Skin of body (tissue), 2 donors: ENCODE data around the gene STRN3. TPM values are rescaled to one million over a fixed set of nuclear protein-coding genes. Genes with fewer than 3 reads are reported as not detected.
"Not testable (repeated sequence)": the region's sequence is repeated elsewhere in the genome, so short reads cannot be mapped to it uniquely, and the experiment has no call there.

ENCODE experiments used
- DNase-seq: peaks from one replicate; lab custom pipeline; 2025; lab: John Stamatoyannopoulos, UW
- total RNA-seq: library from RNA; depleted of rRNA; stranded (reverse); fragments of >200 nt; gene quantifications from one replicate; pipeline ENCODE4 v1.2.3, GENCODE V29; 2014

Gene STRN3
- total RNA-seq, 1 donor from 2014 or later: 60.6 TPM

DNA sequence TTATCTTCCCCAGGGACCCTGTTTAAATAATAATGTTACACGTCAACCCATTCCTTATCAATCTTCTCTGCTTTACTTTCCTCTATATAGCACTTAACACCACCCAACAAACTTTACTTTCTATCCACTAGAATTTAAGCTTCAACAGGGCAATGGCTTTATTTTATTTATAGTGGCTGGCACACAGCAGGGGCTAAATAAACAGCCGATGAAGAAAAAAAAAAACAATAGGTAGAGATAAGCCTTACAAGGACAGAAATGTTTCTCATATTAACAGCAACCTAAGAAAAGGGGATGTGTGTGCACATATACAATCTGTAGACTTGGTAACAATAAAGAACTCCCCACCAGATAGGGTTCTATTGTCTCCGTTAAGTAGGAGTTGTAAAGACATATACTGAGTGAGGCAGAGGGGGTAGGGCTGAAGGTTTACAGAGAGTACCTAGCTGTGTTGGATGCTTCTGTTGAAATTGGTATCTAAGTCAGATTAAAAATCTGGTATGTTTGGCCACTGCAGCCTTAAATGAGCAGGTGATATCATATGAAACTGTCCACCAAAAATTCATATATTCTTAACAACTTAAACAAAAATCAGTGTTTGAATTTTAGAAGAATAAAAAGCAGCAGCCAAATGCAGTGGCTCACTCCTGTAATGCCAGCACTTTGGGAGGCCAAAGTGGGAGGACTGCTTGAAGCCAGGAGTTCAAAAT, 25.4 kb downstream of the STRN3 start:
- DNase-seq: no peak

DNA sequence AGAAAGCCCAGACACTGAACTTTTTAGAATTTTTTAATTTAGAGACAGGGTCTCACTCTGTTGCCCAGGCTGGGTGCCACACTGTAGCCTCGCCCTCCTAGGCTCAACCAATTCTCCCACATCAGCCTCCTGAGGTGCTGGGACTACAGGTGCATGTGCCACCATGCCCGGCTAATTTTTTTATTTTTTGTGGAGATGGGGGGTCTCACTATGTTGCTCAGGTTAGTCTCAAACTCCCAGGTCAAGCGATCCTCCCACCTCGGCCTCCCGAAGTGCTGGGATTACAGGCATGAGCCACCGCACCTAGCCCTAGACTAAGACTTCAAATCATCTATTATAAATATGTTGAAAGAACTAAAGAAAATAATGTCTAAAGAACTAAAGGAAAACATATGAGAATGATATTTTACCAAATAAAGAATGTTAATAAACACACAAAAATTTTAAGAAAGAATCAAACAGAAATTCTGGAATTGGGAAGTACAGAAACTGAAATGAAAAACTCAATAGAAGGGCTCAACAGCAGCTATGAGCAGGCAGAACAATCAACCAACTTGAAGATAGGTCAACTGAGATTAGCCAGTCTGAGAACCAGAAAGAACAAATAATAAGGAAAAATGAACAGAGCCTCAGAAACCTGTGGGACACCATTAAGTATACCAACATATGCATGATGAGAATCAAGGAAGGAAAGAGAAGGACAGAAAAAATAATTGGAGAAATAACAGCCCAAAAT, 27.0 kb downstream of the STRN3 start:
- no peak for DNase-seq

DNA sequence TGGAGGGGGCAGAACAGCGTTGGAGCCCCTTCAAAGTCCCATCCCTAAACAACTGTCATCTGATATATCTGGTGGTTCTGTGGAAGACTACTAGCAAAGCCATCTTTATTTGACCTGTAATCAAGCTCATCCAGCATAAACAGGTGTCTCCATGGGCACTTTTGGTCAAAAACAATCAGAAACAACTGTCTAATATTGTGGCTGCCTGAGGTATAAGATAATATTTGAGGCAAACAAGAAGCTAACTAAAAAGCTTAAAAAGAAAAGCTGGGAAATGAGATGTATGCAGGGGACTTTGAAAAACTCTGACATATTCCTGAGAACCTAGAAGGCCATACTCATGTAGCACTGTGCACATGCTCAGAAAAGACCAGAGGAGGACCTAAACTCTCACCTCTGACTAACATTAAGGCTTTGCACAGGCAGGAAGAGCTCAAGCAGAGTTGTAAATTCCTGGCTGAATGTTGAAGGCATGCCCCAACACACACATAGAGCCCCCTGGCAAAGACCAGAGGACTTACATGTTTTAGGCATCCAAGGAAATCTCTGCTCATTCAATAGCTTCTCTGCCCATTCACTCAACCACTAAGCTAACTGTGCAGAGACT, 28.0 kb downstream of the STRN3 start:
- DNase-seq: no peak

DNA sequence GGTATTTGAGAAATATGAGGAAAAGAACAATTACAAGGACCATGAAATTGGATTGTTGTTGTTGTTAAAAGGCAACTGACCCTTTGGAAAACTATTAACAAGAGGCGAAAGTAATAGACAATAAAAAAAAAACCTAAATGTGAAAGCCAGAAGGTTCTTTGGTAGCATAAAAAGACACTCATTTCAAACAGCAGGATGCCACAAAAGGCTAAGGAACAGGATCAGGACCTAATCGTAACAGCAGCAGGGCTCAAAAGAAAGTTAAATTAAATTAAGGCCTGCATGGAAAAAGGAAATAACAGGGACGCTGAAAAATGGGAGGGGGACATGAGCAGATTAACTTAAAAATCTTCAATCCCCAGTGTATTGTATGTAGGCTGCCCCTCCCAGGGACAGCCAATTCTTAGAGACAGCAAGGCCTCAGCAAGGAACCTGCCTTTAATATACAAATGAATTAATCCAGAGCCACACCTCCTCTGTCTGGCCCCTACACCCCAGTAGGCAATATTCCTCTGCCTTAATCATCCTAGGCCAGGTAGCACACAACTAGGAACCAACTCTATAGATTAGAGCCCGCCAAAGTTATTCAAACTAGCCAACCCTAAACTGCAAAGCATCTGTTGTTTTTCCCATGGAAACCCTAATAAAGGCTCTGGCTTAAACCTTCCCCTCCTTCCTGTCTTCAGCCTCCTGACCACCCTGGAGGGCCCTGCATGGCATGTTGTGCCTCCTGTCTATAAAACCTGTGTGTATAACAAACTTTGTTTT, 29.1 kb downstream of the STRN3 start:
- no peak for DNase-seq

DNA sequence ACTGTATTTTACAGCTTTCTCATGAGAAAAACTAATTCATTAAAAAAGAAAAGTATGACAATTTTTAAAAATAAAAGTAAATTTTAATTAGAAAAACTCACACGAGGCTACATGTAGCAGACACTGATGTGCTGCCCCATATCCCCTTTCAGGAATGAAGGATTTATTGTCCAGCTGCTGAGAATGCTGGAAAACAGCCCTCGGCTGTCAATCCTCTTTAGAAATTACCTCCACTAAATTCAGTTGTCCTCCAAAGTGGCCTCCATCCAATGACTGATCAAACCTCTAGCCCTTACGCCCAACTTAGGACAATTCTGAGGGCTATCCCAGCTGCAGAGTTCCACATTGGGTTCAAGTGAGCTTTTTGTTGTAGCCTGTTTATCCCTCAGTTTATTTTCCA, 30.5 kb downstream of the STRN3 start:
- DNase-seq: no peak

DNA sequence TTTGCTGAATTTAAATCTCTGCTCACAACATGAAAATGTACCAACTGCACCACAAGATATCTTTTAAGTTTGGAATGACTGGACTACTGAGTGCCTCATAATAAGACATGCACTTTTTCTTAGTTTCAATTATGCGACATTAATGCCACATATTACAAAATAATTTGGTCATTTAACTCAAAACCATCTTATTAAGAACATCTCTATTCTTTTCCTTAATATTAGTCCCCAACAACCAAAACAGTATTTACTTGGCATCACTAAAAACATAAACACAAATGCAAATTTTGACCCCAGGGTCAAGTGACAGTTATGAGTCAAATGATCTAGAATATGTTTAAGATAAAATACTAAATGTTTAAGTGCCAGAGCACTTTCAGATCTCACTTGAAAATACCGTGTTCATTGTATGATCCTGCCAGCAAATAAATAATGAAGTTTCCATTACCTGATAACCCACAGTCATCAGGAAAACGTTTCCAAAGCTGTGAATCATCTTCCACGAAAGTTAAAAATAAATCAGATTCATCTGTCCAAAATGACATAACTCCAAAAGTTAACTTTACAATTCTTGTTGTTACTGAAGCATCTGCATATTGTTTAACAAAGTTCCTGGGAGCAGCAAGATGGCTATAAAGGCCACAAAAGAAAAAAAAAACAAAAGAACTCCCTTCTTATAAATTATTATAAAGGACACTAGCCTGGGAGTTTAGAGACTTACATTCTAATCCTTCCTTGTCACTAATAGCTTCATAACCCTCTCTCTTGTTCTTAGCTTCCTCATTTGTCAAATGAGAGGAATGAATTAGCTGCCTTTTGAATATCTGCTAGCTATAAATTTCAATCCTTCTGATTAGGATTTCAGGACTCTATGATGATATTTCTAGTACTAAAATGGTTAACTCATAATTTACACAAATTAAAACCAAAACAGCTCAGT, 31.2 kb downstream of the STRN3 start:
- peak; percentile 69 for DNase-seq

DNA sequence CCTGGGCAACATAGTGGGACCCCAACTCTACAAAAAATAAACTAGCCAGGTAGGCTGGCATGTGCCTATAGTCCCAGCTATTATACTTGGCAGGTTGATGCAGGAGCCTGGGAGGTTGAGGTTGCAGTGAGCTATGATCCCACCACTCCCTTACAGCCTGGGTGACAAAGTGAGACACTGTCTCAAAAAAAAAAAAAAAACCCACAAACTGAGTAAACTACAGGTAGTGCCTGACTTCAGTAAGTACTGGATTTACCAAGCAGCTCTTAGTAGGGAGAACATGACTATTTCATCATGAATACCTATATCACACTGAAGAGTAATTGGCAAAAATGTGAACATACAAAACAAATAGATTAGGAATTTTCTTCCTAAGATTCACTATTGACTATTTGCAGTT, 33.1 kb downstream of the STRN3 start:
- no peak for DNase-seq

DNA sequence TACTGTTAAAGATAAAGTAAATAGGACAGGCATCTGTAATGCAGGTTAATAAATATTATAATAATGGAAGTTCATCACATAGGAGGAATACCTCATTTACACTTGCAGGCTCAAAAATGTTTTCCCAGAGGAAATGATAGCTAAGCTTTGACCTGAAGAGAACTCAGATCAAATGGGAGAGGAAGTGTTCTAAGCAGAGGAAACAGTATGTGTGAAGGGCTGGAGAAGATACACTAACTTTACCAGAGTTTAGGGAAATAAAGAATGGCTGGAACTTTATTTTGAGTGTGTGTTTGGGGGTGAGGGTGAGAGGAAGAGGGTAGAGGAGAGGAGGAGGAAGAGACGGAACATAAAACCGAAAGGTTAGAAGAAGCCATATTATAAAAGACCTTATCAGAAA, 34.8 kb downstream of the STRN3 start:
- DNase-seq: no peak

DNA sequence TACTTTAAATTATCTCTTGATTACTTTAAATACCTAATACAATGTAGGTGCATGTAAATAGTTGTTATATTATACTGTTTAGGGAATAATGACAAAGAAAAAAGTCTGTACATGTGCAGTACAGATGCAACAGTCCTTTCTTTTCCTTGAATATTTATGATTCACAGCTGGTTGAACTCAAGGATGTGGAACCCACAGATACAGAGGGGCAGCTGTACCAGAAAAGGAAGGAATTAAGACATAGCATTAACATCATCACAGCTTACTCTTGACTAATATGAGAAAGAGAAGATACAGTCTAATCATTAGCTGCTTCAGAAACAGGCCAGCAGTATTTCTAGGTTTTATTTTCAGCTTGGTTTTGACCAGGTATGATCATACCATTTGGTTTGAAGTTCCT, 35.4 kb downstream of the STRN3 start:
- DNase-seq: no peak

DNA sequence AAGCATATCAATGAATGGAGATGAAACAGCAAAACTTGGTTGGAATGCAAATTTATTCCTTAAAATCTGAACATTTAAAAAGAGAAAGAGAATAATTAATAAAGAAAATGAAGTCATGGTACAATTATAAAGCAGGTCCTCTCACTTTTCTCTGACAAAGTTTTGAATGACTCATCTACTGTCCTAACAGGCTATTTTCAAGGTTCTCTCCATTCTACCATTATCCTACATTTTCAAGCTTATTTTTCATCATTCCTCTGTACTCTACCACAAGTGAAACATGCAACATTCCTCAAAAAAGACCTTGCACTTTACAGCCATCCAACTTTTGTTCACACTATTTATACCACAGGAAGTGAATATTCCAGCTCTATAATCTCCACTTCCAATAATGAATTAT, 37.7 kb downstream of the STRN3 start:
- DNase-seq: no peak

DNA sequence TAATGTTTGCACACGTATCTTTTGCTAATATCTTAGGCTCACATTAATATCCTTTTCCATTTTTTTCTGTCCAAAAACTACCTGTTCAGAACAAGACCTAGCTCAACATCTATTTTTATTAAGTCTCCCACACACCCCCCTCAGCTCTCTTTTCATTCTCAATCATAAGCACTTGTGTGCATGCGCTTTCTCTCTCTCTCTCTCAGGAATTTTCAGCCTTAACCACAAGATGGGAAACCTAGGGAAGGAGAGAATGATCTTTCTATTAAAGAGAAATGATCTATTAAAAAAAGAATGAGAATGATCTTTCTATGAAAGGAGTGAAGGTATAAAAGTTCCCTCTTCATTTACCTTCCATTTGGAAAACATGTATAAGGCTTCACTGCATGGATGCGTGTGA, 40.4 kb downstream of the STRN3 start:
- no peak for DNase-seq

DNA sequence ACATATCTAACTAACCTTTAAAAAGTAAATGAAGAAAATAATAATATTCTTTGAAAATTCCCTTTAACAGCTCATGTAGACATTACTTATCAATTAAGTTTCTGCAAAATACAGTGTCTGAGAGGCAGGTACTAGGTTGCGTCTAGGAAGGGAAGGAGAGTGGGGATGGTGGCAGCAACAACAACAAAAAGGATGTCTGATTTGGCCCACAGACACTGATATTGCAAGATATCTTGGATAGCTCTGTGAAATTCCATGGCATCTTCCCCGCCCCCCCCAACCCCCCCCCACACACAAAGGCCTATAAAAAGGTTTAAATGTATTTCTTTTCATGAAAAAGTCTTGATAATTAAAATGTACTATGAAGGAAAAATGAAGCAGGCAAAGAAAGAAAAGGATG, 42.3 kb downstream of the STRN3 start:
- no peak for DNase-seq

DNA sequence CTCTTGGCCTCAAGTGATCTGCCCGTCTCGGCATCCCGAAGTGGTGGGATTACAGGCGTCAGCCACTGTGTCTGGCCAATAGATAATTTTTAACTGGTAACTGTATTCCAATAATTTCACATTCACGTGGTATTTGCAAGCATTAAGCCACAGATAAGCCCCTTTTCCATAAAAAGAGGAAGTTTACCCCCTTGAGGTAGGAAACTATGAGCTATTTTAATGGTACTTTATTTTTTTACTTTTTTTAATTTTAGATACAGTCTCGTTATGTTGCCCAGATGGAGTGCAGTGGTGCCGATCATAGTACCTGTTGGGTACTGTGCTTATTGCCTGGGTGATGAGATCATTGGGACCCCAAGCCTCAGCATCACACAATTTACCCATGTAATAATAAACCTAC, 43.6 kb downstream of the STRN3 start:
- DNase-seq: no peak

DNA sequence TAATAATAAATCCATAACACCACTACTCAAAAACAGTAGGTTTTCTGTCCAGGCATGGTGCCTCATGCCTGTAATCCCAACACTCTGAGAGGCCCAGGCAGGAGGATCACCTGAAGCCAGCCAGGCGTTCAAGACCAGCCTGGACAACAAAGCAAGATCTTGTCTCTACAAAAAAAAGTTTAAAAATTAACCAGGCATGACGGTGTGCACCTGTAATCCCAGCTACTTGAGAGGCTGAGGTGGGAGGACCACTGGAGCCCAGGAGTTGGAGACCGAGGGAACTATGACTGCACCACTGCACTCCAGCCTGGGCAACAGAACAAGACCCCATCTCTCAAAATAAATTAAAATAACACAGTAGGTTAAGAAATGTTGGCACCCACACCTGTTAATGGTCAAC, 45.2 kb downstream of the STRN3 start:
- DNase-seq: no peak

DNA sequence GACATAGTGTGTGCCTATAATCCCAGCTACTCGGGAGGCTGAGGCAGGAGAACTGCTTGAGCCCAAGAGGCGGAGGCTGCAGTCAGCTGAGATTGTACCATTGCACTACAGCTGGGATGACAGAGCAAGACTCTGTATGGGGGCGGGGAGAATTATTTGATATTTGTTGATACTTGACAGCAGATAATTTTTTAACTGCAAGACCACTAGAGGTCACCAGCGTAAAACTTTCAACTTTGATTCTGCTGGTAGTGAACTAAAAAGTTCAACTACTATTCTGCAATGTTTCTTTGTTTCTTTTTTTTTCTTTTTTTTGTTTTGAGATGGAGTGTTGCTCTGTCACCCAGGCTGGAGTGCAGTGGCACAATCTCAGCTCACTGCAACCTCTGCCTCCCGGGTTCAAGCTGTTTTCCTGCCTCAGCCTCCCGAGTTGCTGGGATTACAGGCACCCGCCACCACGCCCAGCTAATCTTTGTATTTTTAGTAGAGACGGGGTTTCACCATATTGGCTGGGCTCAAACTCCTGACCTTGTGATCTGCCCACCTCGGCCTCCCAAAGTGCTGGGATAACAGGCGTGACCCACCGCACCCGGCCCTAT, 46.0 kb downstream of the STRN3 start:
- DNase-seq: peak; percentile 54

DNA sequence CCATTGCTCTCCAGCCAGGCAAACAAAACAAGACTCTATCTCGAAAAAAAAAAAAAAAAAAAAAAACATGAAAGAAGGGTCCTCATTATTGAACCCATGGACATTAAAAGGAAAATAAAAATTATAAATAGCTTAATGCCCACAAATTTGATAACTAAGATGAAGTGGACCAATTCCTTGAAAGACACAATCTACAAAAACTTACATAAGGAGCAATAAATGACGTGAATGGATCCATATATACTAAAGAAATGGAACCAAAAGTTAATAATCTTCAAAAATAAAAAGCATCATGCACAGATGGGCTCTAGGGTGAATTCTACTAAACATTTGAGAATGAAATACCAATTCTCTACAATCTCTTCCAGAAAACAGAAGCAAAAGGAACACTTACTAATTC, 48.4 kb downstream of the STRN3 start:
- no peak for DNase-seq

DNA sequence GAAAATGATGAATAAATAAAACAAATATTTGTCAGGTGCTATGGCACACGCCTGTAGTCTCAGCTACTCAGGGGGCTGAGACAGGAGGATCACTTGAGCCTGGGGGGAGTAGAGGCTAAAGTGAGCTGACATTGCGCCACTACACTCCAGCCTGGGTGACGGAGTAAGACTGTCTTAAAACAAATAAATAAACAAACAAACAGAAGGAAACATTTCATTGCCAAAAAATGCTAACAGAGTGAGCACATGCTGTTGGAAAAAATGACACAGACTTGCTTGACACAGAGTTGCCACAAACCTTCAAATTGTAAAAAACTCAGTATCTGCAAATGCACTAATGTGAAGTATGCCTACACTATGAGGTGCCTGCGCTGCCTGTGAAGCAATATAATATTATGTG, 51.6 kb downstream of the STRN3 start:
- DNase-seq: peak; percentile 28

DNA sequence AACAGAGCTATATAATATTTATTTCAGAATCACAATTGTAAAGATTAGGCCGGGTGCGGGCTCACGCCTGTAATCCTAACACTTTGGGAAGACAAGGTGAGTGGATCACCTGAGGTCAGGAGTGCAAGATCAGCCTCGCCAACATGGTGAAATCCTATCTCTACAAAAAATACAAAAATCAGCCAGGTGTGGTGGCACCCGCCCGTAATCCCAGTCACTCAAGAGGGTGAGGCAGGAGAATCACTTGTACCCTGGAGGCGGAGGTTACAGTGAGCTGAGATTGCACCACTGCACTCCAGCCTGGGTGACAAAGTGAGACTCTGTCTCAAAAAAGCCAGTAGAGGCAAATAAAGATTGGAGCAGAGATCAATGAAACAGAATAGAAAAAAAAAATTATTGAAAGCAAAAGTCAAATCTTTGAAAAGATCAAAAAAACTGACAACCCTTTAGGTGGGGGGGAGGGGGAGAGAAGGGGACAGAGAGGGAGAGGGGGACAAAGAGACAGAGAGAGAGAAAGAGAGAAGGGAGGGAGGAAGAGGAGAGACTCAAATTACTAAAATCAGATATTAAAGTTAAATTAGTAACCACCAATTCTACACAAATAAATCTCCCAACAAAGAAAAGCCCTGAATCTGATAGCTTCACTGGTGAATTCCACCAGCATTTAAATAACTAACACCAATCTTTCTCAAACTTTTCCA, 53.1 kb downstream of the STRN3 start:
- DNase-seq: no peak

DNA sequence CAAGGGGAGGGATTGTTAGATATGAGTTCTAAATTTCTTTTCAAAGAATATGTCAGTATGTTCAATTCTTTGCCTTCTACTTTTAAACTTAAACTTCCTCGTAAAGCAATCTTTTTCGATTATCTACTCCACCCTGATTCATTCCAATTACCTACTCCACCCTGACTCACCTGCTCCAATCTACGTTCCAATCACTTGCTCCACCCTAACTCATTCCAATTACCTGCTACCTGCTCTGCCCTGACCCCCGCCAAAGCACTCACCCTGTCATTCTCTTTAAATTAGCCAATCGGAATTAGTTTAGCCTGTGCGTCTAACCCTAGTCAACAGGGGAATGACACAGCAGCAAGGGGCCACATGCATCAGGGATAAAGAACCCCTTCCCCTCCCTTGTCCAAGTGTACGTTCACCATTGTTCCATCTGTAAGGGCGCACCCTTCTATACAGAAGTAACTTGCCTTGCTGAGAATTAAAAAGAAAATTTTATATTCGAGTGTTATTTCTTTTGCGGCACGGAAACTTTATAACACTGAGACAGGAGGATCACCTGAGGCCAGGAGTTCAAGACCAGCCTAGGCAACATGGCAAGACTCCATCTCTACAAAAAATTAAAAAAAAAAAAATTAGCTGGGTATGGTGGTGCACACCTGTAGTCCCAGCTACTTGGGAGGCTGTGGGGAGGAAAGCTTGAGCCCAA, 54.0 kb downstream of the STRN3 start:
- DNase-seq: not testable (repeated sequence)
